Coronary artery (tissue), 2 donors: ENCODE measurements around the gene NAA16.

Experiments
- DNase-seq: peaks from one replicate; pipeline ENCODE4 v3.0.0-alpha.2; 2017; ENCODE audit warnings: low spot score
- H3K27ac ChIP-seq, 2 donors: fragments of 200-600 bp; sonication (generic); one replicate each; pipeline ENCODE4 v1.5.1; 2016 to 2019
- H3K4me3 ChIP-seq: fragments of 200-600 bp; sonication (generic); 2 replicates; pipeline ENCODE4 v1.5.1; 2016; ENCODE audit warnings: mild to moderate bottlenecking, moderate library complexity
- CTCF ChIP-seq: fragments of 200-600 bp; sonication (generic); IDR thresholded peaks from one replicate; pipeline ENCODE4 v1.5.1; 2019; ENCODE audit warnings: antibody characterized with exemption

NAA16 gene

GRCh38 chr13:41304551-41304950 is 6.5 kb upstream of the NAA16 start:
- H3K27ac ChIP-seq, result no peak overlapping the region
- no peak for TF ChIP-seq CTCF
- no peak for DNase-seq
- no peak overlapping the region for H3K4me3 ChIP-seq

- TF ChIP-seq CTCF, result no peak
- Histone ChIP-seq H3K4me3 (no peak overlapping the region), H3K27ac (no peak overlapping the region)
- DNase-seq, result no peak
Measured at GRCh38 chr13:41306271-41307145, 4.6 kb upstream of the NAA16 start.

GRCh38 chr13:41307884-41308640 is 3.0 kb upstream of the NAA16 start:
- no peak overlapping the region for H3K4me3 ChIP-seq
- TF ChIP-seq CTCF, result no peak
- DNase-seq, result no peak
- no peak overlapping the region for H3K27ac ChIP-seq

GRCh38 chr13:41311406-41312175 is 524 bp downstream of the NAA16 start:
- no peak for TF ChIP-seq CTCF
- peak; percentile 75 for DNase-seq
- Histone ChIP-seq H3K27ac (peak overlapping the region; percentile 92 to 93), H3K4me3 (peak overlapping the region; percentile 91)

GRCh38 chr13:41312176-41312500 is 1.1 kb downstream of the NAA16 start:
- Histone ChIP-seq H3K27ac (peak overlapping the region; percentile 92 to 93), H3K4me3 (peak overlapping the region; percentile 91)
- no peak for DNase-seq
- no peak for TF ChIP-seq CTCF

GRCh38 chr13:41313117-41313516 is 2.0 kb downstream of the NAA16 start:
- no peak for TF ChIP-seq CTCF
- DNase-seq, result no peak
- Histone ChIP-seq H3K27ac (no peak overlapping the region), H3K4me3 (peak overlapping the region; percentile 91)
